Muscle layer of colon (tissue), 2 donors: ENCODE results near the gene SUCO.

Source experiments
- H3K27ac ChIP-seq: one replicate; pipeline ENCODE4 v1.7.0; 2013; ENCODE audit warnings: low read depth, mild to moderate bottlenecking, low read length, moderate library complexity
- H3K27me3 ChIP-seq, 2 donors: one replicate each; pipeline ENCODE4 v1.7.0; 2013; ENCODE audit warnings: low read length in 2 of 2, mild to moderate bottlenecking in 2 of 2; ENCODE audit not compliant: insufficient read depth in 2 of 2, control insufficient read depth in 1 of 2
- H3K36me3 ChIP-seq: one replicate; pipeline ENCODE4 v1.7.0; 2013; ENCODE audit warnings: mild to moderate bottlenecking, low read length; ENCODE audit not compliant: insufficient read depth
- H3K4me1 ChIP-seq: one replicate; pipeline ENCODE4 v1.7.0; 2013; ENCODE audit warnings: mild to moderate bottlenecking, low read length; ENCODE audit not compliant: insufficient read depth
- H3K4me3 ChIP-seq, 2 donors: one replicate each; pipeline ENCODE4 v1.7.0; 2013; ENCODE audit warnings: low read length in 2 of 2, low read depth in 1 of 2, mild to moderate bottlenecking in 1 of 2, moderate library complexity in 1 of 2
- H3K9ac ChIP-seq: one replicate; pipeline ENCODE4 v1.7.0; 2013; ENCODE audit warnings: low read length
- H3K9me3 ChIP-seq: one replicate; pipeline ENCODE4 v1.7.0; 2013; ENCODE audit warnings: mild to moderate bottlenecking, low read length
- donor health status: abdominal sarcoma.
- donor health status: Adenocarcinoma of cecum.

The SUCO gene, protein sequence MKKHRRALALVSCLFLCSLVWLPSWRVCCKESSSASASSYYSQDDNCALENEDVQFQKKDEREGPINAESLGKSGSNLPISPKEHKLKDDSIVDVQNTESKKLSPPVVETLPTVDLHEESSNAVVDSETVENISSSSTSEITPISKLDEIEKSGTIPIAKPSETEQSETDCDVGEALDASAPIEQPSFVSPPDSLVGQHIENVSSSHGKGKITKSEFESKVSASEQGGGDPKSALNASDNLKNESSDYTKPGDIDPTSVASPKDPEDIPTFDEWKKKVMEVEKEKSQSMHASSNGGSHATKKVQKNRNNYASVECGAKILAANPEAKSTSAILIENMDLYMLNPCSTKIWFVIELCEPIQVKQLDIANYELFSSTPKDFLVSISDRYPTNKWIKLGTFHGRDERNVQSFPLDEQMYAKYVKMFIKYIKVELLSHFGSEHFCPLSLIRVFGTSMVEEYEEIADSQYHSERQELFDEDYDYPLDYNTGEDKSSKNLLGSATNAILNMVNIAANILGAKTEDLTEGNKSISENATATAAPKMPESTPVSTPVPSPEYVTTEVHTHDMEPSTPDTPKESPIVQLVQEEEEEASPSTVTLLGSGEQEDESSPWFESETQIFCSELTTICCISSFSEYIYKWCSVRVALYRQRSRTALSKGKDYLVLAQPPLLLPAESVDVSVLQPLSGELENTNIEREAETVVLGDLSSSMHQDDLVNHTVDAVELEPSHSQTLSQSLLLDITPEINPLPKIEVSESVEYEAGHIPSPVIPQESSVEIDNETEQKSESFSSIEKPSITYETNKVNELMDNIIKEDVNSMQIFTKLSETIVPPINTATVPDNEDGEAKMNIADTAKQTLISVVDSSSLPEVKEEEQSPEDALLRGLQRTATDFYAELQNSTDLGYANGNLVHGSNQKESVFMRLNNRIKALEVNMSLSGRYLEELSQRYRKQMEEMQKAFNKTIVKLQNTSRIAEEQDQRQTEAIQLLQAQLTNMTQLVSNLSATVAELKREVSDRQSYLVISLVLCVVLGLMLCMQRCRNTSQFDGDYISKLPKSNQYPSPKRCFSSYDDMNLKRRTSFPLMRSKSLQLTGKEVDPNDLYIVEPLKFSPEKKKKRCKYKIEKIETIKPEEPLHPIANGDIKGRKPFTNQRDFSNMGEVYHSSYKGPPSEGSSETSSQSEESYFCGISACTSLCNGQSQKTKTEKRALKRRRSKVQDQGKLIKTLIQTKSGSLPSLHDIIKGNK (N-terminal part only)

DNA sequence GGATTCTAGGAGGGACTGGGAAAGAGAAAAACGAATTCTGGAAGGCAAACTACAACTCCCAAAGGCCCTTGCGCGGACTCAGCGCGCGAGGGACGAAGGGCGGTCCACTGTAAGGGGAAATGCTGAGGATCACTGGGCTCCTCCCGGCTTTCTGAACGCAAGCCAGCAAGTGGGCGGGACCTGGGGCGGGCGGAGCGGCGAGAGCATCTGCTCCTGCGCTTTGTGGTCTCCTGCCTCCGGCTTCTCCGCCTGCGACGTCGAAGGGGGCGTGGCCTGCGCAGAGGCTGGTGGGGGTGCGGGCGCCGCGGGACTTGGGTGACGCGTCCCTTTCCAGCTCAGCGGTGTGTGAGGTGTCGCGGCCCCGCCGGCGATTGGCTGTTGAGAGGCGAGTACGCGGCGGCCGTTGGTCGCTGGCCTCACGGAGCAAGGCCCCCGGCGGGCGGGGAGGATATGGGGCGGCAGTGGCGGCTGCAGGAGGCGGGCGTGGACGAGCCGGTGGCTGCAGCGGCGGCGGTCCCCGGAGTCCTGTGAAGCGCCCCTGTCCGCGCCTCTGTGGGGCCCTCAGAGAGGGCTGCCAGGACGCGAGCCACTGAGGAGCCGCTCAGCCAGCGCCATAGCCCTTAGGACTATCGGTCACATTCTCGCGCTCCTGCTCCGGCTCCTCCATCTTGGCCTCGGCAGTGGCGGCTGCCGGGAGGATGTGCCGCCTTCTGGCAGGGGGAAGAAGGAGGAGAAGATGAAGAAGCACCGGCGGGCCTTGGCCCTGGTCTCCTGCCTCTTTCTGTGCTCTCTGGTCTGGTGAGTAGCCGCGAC is at the start of gene SUCO:
Gene SUCO, plus strand, starts transcription at position 451 of the 813 bp plus-strand sequence. Its CDS starts 286 bp downstream, at position 737.
- Histone ChIP-seq H3K27me3 (no peaks in the 10 kb centered on the region), H3K4me3 (peak within 1 kb of the TSS; percentile 85 to 93), H3K9me3 (no peaks in the 10 kb centered on the region), H3K9ac (peak within 1 kb of the TSS; percentile 88), H3K4me1 (peaks cover 31% of the 10 kb centered on the region), H3K27ac (peak within 1 kb of the TSS; percentile 94), H3K36me3 (no peaks in the 10 kb centered on the region)

DNA sequence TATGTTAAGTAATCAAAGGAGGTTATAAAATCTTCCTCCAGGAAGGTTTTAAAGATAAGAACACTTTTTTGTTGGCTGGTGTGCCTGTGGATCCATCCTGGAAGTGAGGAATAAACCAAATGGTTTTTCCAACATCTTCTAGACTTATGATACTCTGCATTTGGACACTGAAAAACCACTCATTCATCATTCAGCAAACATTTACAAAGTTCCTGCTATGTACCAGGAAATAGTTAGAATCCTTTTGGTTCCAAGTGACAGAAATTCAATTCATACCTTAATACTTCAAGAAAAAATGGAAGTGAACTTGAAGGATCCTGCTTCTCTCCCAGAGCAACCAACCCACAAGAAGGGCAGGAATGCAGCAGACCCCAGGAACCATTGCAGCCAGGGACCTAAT is 49.5 kb upstream of the SUCO start:
- Histone ChIP-seq H3K36me3 (no peaks in the 10 kb centered on the region), H3K9me3 (no peaks in the 10 kb centered on the region), H3K4me3 (no peak overlapping the region), H3K4me1 (no peaks in the 10 kb centered on the region), H3K9ac (no peak overlapping the region), H3K27ac (no peak overlapping the region), H3K27me3 (no peaks in the 10 kb centered on the region)

DNA sequence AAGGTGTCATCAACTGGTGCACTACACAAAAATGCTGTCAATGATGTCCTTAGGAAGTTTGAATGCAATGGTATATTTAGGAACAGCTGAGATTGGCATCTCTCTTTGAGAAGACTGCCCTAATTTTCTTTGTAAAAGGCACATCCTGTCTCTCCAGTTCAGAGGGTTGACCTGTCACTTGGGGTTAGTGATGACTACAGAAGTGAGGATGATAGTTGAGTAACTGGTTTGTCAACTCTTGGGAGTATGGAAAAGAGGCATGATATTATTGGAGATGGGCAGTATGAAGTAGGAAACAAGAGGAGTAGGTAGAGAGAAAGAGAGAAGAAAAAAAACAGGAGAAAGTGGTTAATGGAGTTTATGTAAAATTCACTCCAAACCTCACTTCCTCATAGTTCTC is 48.7 kb upstream of the SUCO start:
- Histone ChIP-seq H3K4me1 (no peaks in the 10 kb centered on the region), H3K4me3 (no peak overlapping the region), H3K9ac (no peak overlapping the region), H3K27ac (no peak overlapping the region), H3K27me3 (no peaks in the 10 kb centered on the region), H3K36me3 (no peaks in the 10 kb centered on the region), H3K9me3 (no peaks in the 10 kb centered on the region)

DNA sequence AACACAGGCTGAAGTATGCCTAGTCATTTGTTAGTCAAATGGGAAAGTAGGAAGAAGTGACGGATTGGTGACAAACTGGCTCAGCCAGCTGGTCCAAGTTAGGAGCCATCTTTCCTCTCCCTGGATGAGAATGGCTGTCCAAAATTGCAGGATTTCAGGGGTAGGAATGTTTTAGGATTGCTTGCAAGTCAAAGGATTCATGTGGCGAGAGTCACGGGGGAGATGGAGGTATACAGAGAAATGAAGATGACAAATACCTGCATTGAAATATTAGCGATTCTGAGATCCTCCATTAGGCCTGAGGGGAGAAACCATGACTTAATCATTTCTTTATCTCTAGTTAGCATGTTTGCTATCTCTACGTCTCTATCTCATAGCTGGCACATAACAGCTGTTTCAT is 47.3 kb upstream of the SUCO start:
- no peaks in the 10 kb centered on the region for H3K27me3 ChIP-seq
- no peaks in the 10 kb centered on the region for H3K4me1 ChIP-seq
- no peak overlapping the region for H3K4me3 ChIP-seq
- H3K36me3 ChIP-seq = no peaks in the 10 kb centered on the region
- H3K27ac ChIP-seq = no peak overlapping the region
- no peaks in the 10 kb centered on the region for H3K9me3 ChIP-seq
- no peak overlapping the region for H3K9ac ChIP-seq

DNA sequence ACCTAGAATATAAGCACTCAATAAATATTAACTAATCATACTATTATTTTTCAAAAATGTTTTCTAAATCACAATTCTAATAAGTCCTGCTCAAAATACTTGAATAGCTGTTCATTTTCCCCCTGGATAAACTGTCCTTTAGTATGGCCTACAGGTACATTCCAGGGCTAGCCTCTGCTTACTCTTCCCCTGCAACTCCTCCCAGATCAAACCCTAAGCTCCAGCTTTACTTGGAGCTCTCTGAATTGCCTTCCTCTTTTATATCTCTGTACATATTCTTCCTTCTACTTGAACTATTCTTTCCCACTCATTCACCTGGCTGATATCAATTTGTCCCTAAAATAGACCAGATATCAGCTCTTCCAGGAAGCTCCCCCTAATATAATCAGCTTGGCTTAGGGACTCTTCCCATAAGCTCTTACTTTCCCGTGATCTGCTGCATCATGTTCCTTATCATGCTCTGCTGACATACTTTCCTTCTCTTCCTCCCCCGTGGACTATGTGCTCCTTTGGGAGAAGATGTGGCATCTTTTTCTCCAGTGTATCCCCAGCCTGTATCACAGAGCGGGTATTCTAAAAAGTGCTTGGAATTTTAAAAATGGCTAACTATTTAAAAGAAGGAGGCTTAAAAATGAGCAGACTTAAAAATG is 46.0 kb upstream of the SUCO start:
- Histone ChIP-seq H3K27me3 (no peaks in the 10 kb centered on the region), H3K9me3 (no peaks in the 10 kb centered on the region), H3K4me1 (no peaks in the 10 kb centered on the region), H3K4me3 (no peak overlapping the region), H3K36me3 (no peaks in the 10 kb centered on the region), H3K27ac (no peak overlapping the region), H3K9ac (no peak overlapping the region)

DNA sequence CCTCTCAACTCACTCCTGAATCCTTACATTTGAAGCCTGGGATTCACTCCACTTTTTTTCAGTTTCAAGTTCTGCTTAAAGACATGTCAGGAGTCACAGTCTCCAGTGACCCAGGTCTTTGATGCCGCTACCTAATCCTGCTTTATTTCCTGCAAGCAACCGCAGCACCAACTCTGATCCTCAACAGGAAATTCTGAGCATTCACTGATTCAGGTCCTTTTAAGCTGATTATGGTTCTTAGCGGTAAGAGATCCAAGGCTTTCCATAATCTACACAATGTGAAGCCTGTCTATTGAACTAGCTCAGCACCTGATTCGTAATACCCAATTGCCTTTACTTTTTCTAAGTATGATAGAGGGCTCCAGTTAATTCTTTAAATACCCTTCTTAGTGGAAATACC is 45.4 kb upstream of the SUCO start:
- H3K9me3 ChIP-seq = no peaks in the 10 kb centered on the region
- no peak overlapping the region for H3K27ac ChIP-seq
- H3K4me1 ChIP-seq = no peaks in the 10 kb centered on the region
- no peaks in the 10 kb centered on the region for H3K27me3 ChIP-seq
- H3K4me3 ChIP-seq = no peak overlapping the region
- no peaks in the 10 kb centered on the region for H3K36me3 ChIP-seq
- no peak overlapping the region for H3K9ac ChIP-seq

DNA sequence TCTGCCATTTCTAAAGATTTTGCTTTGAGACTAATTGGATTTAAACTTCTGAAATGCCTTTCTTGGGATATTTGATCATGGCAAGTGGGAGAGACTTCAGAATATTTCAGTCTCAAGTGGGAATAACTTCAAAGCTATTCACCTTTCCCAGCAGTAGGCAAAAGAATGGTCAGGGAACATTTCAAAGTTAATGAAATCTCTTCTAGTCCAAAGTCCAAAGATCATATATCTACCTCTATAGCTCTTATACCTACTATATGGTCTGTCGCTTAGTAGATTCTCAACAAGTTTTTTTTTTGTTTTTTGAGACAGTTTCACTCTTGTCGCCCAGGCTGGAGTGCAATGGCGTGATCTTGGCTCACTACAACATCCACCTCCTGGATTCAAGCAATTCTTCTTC is 44.6 kb upstream of the SUCO start:
- no peak overlapping the region for H3K9ac ChIP-seq
- H3K27ac ChIP-seq = no peak overlapping the region
- H3K4me3 ChIP-seq = no peak overlapping the region
- H3K27me3 ChIP-seq = no peaks in the 10 kb centered on the region
- H3K36me3 ChIP-seq = no peaks in the 10 kb centered on the region
- H3K9me3 ChIP-seq = no peaks in the 10 kb centered on the region
- H3K4me1 ChIP-seq = no peaks in the 10 kb centered on the region

DNA sequence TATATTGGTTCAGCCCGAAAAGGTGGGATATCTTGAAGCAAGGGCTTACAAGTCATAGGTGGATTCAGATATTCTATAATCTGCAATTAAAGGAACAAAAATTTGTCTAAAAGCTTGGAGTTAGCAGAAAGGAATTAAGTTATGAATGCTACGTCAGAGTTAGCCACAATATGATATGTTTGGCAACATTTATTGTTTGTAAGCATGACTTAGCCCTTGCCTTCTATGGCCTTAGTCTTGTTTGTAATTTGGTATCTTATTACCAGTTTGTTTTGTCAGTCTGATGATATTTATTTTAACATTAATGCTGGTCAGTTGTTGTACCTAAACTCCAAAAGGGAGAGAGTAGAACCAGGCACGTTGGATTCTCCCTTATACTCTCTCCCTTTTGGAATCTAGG is 43.1 kb upstream of the SUCO start:
- H3K4me1 ChIP-seq = no peaks in the 10 kb centered on the region
- no peak overlapping the region for H3K27ac ChIP-seq
- H3K9me3 ChIP-seq = no peaks in the 10 kb centered on the region
- H3K9ac ChIP-seq = no peak overlapping the region
- no peaks in the 10 kb centered on the region for H3K36me3 ChIP-seq
- H3K27me3 ChIP-seq = no peaks in the 10 kb centered on the region
- no peak overlapping the region for H3K4me3 ChIP-seq

DNA sequence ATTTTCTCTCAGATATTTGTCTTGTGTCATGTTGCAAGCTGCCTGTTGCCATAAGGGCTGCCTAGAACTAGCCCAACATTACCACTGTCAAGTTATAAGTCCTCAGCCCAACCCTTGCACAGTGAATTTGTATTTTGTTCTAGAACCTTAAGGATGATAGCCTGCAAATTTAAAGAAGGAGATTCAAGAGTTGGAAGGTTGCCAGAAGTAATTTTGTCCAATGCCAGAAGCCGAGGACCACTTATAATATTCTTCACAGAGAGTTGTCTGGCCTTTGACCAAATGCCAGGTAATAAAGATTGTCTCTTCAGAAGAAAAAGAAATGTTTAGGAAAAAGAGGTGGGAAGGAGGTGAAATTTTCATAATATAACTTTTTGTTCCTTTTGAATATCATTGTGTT is 40.5 kb upstream of the SUCO start:
- Histone ChIP-seq H3K27ac (no peak overlapping the region), H3K9ac (no peak overlapping the region), H3K4me3 (no peak overlapping the region), H3K36me3 (no peaks in the 10 kb centered on the region), H3K4me1 (peaks cover 9% of the 10 kb centered on the region), H3K9me3 (no peaks in the 10 kb centered on the region), H3K27me3 (no peaks in the 10 kb centered on the region)

DNA sequence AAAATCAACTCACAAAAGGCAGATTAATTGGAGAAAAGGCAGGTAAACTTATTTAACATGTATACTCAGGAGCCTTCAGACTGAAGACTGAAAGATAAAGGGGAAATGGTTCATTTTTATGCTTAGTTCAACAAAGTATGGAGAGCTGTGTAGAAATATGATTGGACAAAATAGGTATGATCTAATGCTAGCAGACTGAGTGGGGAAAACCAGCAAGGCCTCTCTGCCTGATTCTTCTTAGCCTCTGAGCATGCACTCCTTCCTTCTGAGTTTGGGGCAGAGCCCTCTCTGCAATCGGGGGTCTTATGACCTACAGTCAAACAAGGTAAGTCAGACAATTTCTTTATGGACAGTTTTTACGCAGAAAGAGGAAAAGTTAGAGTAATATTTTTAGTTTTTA is 38.8 kb upstream of the SUCO start:
- Histone ChIP-seq H3K4me1 (peaks cover 10% of the 10 kb centered on the region), H3K27me3 (no peaks in the 10 kb centered on the region), H3K9ac (no peak overlapping the region), H3K9me3 (no peaks in the 10 kb centered on the region), H3K36me3 (no peaks in the 10 kb centered on the region), H3K27ac (no peak overlapping the region), H3K4me3 (no peak overlapping the region)
